ENCODE results near the gene PRSS2.

Gene PRSS2

GRCh38 chr7:142819530-142819929, 48.8 kb downstream of the PRSS2 start:
- Histone ChIP-seq H3K4me3 (ENCODE audit: low read length) (no peak overlapping the region), H3K4me1 (ENCODE audit: control insufficient read depth, low read length) (no peaks in the 10 kb centered on the region), H3K27me3 (ENCODE audit: control insufficient read depth, low read length) (peaks cover 27% of the 10 kb centered on the region), H3K9me2 (replicated peaks; ENCODE audit: control insufficient read depth, low read length) (no peaks in the 10 kb centered on the region), H3K4me2 (ENCODE audit: low read length) (no peak overlapping the region), H3K36me3 (ENCODE audit: control insufficient read depth, low read length) (no peaks in the 10 kb centered on the region), H4K20me1 (ENCODE audit: control insufficient read depth, insufficient read depth, low read depth, low read length) (no peaks in the 10 kb centered on the region), H3K9me3 (ENCODE audit: control insufficient read depth, insufficient read depth, low read length) (peaks cover 4% of the 10 kb centered on the region; the same call in 1 of the 2 replicates), H3K27ac (ENCODE audit: low read depth, low read length) (no peak overlapping the region), H3K79me2 (ENCODE audit: control insufficient read depth, low read length) (no peaks in the 10 kb centered on the region), H3F3A (ENCODE audit: control insufficient read depth, insufficient read depth) (no peaks in the 10 kb centered on the region)
- TF ChIP-seq CTCF (IDR thresholded peaks at IDR 0.05; ENCODE audit: low read depth, low read length, poor library complexity, severe bottlenecking) (no peak), EZH2phosphoT487 (IDR thresholded peaks at IDR 0.05; ENCODE audit: borderline replicate concordance, low read length) (no peak)

GRCh38 chr7:142822714-142823113, 51.9 kb downstream of the PRSS2 start:
- no peaks in the 10 kb centered on the region for H3K79me2 ChIP-seq (ENCODE audit: control insufficient read depth, low read length)
- H3K4me1 ChIP-seq (ENCODE audit: control insufficient read depth, low read length): no peaks in the 10 kb centered on the region
- H3K4me3 ChIP-seq (ENCODE audit: low read length): no peak overlapping the region
- no peaks in the 10 kb centered on the region for H4K20me1 ChIP-seq (ENCODE audit: control insufficient read depth, insufficient read depth, low read depth, low read length)
- no peak overlapping the region for H3K4me2 ChIP-seq (ENCODE audit: low read length)
- H3K27ac ChIP-seq (ENCODE audit: low read depth, low read length): no peak overlapping the region
- peaks cover 11% of the 10 kb centered on the region for H3K9me3 ChIP-seq (ENCODE audit: control insufficient read depth, insufficient read depth, low read length)
- no peaks in the 10 kb centered on the region for H3K36me3 ChIP-seq (ENCODE audit: control insufficient read depth, low read length)
- peaks cover 25% of the 10 kb centered on the region for H3K27me3 ChIP-seq (ENCODE audit: control insufficient read depth, low read length)
- H3K9me2 ChIP-seq (replicated peaks; ENCODE audit: control insufficient read depth, low read length): no peaks in the 10 kb centered on the region
- no peak for TF ChIP-seq CTCF (IDR thresholded peaks at IDR 0.05; ENCODE audit: low read depth, low read length, poor library complexity, severe bottlenecking)
- TF ChIP-seq EZH2phosphoT487 (IDR thresholded peaks at IDR 0.05; ENCODE audit: borderline replicate concordance, low read length): no peak
- no peaks in the 10 kb centered on the region for H3F3A ChIP-seq (ENCODE audit: control insufficient read depth, insufficient read depth)
